ENCODE data around the gene MACROD2.

GRCh38 chr20:16011519-16011918, 2016.2 kb downstream of the MACROD2 start:
- TF ChIP-seq CTCF (IDR thresholded peaks at IDR 0.05): no peak
- no peak for TF ChIP-seq POLR2A (IDR thresholded peaks at IDR 0.05)

Data from body of pancreas (tissue), 4 donors.